RPMI8226 (cell line): ENCODE data around the gene ZNF385B.

Experiments
- DNase-seq: peaks from one replicate; pipeline ENCODE4 v3.0.0-alpha.2; 2015

The ZNF385B gene

DNA sequence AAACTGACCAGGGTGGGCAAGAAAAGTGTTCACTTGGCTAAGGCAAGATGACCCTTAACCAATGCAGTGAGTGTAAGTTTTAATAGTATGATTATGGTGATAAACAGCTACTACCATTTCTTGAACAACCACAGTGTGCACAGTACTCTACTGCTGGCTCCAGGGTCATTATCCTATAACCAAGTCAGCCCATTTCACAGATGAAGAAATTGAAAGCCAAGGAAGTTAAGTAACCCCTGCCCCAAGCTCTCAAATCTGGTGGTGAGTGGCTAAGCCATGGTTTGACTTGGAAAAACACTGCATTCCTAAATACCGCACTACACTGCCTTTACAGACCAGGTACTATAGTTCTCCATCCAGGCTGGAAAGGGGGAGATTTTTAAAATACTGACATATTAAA, 5.7 kb downstream of the ZNF385B start:
- DNase-seq: no peak

- DNase-seq: no peak
Observed at GRCh38 chr2:179854891-179855290, 6.5 kb downstream of the ZNF385B start.

DNA sequence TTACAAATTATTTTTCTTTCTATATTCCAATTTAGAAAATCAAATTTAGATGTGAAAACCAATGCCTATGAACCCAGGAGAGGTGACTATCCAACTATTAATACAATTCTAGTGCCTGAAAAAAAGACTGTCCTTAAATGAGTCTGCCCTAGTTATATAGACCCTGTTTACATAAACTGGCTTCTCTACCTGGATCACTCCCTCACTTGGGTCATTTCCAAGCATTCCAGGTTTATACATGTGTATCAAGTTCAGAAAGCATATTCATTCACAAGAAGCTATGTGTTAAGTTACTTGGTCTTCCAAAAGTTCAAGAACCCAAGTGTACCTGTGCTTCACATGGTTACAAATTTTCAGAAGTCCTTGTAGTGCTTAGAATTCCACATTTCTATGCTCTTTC, 8.3 kb downstream of the ZNF385B start:
- no peak for DNase-seq

- no peak for DNase-seq
Observed at GRCh38 chr2:179850188-179850587, 11.2 kb downstream of the ZNF385B start.

- no peak for DNase-seq
Observed at GRCh38 chr2:179849719-179850118, 11.7 kb downstream of the ZNF385B start.

DNA sequence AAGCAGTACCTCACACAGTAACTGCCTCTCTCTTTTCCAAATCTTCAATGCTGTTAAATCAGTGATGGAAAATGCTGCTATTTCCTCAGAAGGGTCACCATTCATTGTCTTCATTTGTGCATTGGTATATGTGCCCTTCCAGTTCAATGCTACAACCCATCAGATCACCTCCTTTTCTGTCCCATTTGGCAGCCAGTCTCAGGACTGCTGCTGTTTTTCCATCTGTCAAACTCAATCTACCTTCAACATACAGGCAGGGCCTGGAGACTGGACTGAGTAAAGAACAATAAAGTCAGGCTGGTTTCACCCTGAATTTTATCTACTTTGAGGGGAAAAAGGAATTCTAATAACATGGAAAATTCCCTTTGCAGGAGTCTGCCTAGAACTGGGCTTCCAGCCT, 17.9 kb downstream of the ZNF385B start:
- no peak for DNase-seq

DNA sequence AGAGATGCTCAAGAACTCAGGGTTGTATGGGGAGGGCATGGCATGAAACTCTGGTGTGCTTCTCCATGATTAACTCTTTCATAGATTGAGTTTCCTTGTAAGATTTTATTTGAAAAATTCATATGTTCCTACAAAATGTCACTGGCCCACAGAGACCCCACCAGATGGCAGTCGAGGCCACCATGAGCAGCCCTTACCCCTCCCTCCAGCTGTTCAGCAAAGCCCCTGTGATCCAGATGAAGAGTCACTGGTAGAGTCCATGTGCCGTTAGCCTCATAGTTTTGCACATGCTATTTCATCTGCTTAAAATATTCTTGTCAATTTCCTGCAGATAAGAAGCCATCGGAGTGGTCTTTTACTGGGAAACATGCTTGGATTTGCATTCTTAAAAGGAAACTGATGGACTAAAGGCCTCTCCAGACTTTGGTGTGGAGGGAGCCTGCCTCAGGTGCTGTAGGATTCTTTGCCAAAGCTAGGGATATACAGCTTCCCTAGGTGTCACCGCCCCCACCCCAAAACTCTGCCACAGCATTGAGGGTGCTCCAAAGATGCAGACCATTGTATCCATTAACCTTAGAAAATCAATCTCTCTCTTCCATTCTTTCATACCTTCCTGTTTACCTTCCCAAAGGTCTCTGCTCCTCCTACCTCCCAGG, 18.8 kb downstream of the ZNF385B start:
- DNase-seq: peak; percentile 39

DNA sequence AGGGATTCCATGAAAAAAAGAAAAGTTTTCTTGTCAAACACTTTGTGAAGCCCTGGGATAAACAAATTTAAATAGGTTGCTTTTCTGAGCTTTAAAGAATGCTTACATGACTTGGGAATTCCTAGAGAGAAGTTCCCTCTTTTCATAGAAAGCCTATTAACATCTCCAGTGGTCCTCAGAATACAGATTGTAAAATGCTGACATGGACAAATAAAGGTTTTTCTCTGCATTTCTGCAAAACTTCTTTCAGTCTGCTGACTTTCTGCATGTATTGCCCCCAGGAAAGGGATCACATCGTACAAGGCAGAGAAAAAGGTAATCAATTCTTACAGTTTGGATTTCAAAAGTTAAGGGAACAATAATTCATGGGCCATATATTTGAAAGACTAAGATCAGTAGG, 20.6 kb downstream of the ZNF385B start:
- no peak for DNase-seq

- no peak for DNase-seq
Observed at GRCh38 chr2:179837408-179837807, 24.0 kb downstream of the ZNF385B start.

- no peak for DNase-seq
Observed at GRCh38 chr2:179830043-179830787, 31.2 kb downstream of the ZNF385B start.

DNA sequence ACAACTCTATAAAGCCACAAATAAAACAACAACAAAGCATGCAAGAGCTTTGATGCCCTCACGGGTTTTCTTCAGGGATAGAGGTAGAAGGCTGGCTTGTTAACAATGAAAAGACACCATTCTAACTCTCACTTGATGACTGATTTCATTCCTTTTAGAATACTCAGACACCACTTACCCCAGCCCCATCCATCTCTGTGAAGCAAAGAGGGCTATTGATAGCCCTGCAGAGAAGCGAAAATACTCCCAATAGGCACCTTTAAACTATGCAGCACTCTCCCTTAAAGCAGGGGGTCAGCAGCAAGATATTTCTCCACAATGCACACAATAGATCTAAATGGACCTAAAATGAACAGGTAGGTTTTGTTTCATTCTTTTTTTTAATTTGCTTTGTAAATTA, 35.1 kb downstream of the ZNF385B start:
- no peak for DNase-seq

- no peak for DNase-seq
Observed at GRCh38 chr2:179825494-179825893, 35.9 kb downstream of the ZNF385B start.

- no peak for DNase-seq
Observed at GRCh38 chr2:179824961-179825360, 36.5 kb downstream of the ZNF385B start.

DNA sequence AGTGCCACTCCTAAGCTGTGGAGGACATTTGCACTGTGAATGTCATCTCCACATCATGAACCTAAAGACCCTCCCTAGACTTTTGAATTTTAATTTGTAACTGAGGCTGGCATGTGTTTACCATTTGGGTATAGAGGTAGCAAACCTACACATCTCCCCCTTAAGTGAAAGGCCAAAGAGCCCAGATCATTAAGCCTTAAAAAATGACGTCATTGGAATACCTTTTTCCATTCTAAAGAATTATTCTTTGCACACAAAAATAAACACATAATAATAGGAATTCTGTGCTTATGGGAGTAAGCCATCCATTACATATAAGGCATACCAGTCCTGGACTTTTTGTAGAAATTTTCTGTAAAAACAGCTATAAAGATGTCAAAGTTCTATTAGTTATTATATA, 38.9 kb downstream of the ZNF385B start:
- DNase-seq: no peak

DNA sequence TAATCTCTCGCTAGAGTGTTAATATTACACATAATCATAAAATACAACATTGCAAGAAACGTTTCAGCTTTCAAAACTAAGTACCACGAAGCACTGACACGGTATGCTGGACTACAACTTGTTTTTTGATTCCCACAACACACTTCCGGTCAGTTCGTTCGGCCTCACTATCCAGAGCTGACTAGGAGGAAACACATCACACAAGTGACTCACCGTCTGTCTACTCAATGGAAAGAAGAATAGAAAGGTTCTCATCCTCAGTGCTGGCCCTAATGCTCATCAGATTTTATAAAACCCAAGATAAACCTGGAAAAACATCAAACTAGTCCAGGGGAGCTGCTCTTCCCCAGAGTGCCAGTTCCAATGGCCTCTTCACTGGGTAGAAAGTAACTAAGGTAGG, 42.9 kb downstream of the ZNF385B start:
- DNase-seq: no peak

DNA sequence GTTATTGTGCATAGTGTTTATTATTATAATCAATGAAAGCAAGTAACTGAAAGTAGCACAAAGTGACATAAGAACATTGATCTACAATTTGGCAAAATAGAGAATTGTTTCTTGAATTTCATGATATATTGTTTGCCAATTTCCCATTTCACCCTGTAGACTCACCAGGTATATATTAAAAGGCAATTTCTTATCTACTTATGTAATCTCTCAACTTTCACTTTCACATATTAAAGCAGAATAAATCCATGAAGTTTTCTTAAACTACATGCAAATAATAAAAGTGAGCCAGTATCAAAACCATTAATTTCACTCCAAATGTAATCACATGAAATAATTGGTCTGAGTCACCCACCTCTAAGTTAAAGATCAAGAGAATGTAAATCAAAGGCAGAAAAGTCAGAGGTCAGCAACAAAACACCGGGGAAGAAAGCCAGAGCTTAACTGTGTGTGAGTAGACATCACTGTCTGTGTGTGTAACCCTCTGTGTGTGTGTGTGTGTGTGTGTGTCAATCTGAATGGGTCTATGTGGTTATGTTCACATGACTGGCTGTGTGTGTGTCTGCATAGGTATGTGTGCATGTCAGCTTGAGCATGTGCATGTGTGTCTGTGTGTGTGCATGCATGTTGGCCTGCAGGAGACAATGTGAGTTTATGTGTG, 44.1 kb downstream of the ZNF385B start:
- DNase-seq: no peak

- DNase-seq: no peak
Observed at GRCh38 chr2:179814050-179814449, 47.4 kb downstream of the ZNF385B start.

GRCh38 chr2:179812501-179812900, 48.9 kb downstream of the ZNF385B start:
- no peak for DNase-seq

GRCh38 chr2:179811042-179811441, 50.4 kb downstream of the ZNF385B start:
- no peak for DNase-seq

GRCh38 chr2:179809606-179810005, 51.8 kb downstream of the ZNF385B start:
- no peak for DNase-seq

GRCh38 chr2:179805001-179805400, 56.4 kb downstream of the ZNF385B start:
- no peak for DNase-seq

- no peak for DNase-seq
Observed at GRCh38 chr2:179804206-179804605, 57.2 kb downstream of the ZNF385B start.

DNA sequence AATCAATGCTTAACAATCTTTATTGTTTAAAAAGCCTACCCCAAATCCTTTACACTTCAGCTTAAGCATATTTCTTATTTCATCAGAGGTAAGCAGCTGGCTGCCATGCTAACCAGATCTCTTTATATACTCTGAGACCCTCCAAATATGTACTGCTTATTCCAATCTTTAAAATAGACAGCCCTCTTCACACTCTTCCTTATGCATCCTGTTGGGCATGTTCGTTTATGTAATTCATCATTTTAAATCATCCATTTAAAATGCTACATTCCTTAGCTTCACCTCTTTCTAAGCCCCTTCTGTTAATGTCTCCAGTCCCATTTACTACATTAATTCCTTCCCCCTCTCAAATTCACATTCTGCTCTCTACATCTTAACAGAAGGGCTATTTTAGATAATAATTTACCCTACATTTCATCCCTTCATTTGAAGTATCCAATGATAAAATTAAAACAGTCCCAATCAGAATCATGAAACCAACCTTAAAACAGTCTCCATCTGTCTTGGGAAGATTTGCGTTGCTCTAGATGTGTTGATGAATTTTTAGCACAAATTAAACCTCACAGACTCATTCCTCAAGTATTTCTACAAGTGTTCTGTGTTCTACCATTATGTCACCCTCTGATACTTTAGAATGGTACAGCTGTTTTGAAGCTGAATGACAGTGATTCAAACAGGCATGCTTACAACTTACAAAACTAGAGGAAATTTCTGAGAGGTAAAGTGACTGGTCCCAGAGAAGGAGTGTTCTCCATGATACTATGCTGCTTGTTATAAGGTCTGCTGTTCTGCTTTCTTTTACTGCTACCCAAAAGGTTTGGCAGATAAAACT, 59.1 kb downstream of the ZNF385B start:
- DNase-seq: no peak
